ENCODE measurements around the gene IL1R2.

DNA sequence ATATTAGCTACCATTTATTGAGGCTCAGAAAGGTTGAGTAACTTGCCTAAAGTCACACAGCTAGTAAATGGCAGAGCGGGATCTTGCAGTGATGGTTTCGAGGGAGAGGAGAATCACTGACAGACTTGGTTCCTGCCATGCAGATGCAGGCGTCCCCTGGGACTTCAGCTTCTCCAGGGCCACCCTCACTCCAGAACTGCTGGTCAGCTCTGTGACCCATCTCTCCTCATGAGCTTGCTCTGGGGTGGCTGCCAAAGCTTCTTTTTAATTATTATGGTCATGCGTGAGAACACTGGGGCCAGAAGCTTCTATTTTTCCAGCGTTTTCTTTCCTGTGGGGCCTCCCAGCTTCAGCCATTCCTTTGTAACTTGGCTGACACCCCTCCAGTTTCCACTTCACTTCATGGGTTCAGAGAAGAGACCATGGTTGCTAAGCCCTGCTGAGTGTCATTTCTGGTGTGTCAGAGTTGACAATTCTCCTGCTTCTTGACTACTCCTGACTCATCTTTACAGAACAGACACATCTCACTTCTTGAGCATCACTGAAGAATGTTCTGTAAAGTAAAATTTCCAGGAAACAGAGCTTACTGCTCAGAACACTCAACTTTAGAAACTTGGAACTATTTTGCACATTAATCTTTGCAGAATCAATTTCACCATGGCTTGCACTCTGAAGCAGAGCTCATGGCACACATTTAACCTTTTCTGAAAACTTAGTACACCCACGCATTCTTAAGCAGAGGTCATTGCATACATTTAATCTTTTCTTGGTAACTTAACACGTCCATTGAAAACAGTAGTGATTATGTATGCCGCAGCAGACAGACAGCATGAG, 70.4 kb downstream of the IL1R2 start:
- no peak for TF ChIP-seq ZNF263 (CRISPR knock-in tag; IDR thresholded peaks at IDR 0.05; ENCODE audit: low read depth)
- TF ChIP-seq, protein P1, sequence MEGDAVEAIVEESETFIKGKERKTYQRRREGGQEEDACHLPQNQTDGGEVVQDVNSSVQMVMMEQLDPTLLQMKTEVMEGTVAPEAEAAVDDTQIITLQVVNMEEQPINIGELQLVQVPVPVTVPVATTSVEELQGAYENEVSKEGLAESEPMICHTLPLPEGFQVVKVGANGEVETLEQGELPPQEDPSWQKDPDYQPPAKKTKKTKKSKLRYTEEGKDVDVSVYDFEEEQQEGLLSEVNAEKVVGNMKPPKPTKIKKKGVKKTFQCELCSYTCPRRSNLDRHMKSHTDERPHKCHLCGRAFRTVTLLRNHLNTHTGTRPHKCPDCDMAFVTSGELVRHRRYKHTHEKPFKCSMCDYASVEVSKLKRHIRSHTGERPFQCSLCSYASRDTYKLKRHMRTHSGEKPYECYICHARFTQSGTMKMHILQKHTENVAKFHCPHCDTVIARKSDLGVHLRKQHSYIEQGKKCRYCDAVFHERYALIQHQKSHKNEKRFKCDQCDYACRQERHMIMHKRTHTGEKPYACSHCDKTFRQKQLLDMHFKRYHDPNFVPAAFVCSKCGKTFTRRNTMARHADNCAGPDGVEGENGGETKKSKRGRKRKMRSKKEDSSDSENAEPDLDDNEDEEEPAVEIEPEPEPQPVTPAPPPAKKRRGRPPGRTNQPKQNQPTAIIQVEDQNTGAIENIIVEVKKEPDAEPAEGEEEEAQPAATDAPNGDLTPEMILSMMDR (IDR thresholded peaks at IDR 0.05) = no peak
- TF ChIP-seq, protein P2, sequence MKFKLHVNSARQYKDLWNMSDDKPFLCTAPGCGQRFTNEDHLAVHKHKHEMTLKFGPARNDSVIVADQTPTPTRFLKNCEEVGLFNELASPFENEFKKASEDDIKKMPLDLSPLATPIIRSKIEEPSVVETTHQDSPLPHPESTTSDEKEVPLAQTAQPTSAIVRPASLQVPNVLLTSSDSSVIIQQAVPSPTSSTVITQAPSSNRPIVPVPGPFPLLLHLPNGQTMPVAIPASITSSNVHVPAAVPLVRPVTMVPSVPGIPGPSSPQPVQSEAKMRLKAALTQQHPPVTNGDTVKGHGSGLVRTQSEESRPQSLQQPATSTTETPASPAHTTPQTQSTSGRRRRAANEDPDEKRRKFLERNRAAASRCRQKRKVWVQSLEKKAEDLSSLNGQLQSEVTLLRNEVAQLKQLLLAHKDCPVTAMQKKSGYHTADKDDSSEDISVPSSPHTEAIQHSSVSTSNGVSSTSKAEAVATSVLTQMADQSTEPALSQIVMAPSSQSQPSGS (CRISPR knock-in tag; IDR thresholded peaks at IDR 0.05; ENCODE audit: borderline replicate concordance, low read depth) = no peak
- no peak for TF ChIP-seq TP53 (CRISPR knock-in tag; IDR thresholded peaks at IDR 0.05)
- no peak for TF ChIP-seq TCF7 (CRISPR knock-in tag; IDR thresholded peaks at IDR 0.05; ENCODE audit: low read depth)
- TF ChIP-seq FOXJ3 (CRISPR knock-in tag; IDR thresholded peaks at IDR 0.05; ENCODE audit: borderline replicate concordance) = no peak
- TF ChIP-seq, protein P3, sequence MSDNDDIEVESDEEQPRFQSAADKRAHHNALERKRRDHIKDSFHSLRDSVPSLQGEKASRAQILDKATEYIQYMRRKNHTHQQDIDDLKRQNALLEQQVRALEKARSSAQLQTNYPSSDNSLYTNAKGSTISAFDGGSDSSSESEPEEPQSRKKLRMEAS (CRISPR knock-in tag; IDR thresholded peaks at IDR 0.05) = no peak
- no peak for TF ChIP-seq SP1 (CRISPR knock-in tag; conservative IDR thresholded peaks at IDR 0.05)
- TF ChIP-seq, protein P4, sequence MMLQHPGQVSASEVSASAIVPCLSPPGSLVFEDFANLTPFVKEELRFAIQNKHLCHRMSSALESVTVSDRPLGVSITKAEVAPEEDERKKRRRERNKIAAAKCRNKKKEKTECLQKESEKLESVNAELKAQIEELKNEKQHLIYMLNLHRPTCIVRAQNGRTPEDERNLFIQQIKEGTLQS (CRISPR knock-in tag; conservative IDR thresholded peaks at IDR 0.05) = no peak
- TF ChIP-seq, protein P5, sequence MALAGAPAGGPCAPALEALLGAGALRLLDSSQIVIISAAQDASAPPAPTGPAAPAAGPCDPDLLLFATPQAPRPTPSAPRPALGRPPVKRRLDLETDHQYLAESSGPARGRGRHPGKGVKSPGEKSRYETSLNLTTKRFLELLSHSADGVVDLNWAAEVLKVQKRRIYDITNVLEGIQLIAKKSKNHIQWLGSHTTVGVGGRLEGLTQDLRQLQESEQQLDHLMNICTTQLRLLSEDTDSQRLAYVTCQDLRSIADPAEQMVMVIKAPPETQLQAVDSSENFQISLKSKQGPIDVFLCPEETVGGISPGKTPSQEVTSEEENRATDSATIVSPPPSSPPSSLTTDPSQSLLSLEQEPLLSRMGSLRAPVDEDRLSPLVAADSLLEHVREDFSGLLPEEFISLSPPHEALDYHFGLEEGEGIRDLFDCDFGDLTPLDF (CRISPR knock-in tag; IDR thresholded peaks at IDR 0.05) = no peak
